Heart left ventricle (tissue), 13 donors: ENCODE measurements around the gene CYP27C1.

Source experiments
- POLR2A ChIP-seq, 2 donors: fragments of 450-650 bp; IDR thresholded peaks; one replicate each; pipeline ENCODE4 v1.6.1; 2017; ENCODE audit warnings: antibody characterized with exemption in 2 of 2, mild to moderate bottlenecking in 2 of 2, moderate library complexity in 2 of 2
- TF ChIP-seq, protein P1 (sequence below), 12 donors: fragments of 200-600 bp; sonication (generic) in 4 of 12; IDR thresholded peaks; one replicate each; pipeline versions ENCODE4 v1.5.0 to v1.8.0; 2018 to 2022; ENCODE audit warnings: antibody characterized with exemption in 12 of 12, mild to moderate bottlenecking in 5 of 12
- donor health status: ischemic (EF 13 %, LVEDD 7.1; RV severe dilation, severe dysfunction).
- donor health status: DM: no; HTN: yes; CAD: no.
- donor health status: DM: no; HTN: no; CAD: no.
- donor health status: ischemic (EF 25% LVEDD 6.9; RV normal size, moderate dysfunction).
- donor health status: ischemic (EF 25% LVEDD 5.7; RV mildly dilated, moderate dysfunction).
- donor health status: ischemic (EF 35%, LVEDD 5.7; RV mildly dilated, moderate dysfunction).
- donor health status: nonischemic (EF 11% LVEDD 7.7; RV severe dilation, severe dysfunction).
- donor health status: DM: yes; HTN: yes; CAD: no.
- donor health status: PGD.
- donor health status: ischemic (EF 29% LVEDD 5.4; RV normal size, mild dysfunction).
- donor health status: nonischemic (EF 23%, LVEDD 6.1; RV moderate dilation, normal function).

DNA sequence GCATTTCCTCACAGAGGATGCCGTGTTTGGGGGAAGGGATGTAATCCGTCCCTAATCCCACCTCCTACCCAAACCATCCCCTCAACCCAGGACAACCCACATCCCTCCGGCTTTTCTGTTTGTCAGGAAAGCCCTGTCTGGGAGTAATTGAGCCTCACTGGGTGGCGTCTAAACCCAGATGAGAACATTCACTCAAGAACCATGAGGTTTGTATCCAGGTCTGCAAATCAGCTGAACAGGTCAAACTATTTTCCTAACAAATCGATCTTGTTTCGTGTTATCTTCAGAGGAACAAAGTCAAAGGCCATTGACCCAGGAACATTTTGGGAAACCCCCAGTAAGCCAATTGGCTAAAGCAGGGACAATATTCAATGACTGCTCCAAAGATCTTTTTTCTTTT, 25.7 kb downstream of the CYP27C1 start:
- no peak for TF ChIP-seq POLR2A (IDR thresholded peaks at IDR 0.05)
- TF ChIP-seq, protein P1, sequence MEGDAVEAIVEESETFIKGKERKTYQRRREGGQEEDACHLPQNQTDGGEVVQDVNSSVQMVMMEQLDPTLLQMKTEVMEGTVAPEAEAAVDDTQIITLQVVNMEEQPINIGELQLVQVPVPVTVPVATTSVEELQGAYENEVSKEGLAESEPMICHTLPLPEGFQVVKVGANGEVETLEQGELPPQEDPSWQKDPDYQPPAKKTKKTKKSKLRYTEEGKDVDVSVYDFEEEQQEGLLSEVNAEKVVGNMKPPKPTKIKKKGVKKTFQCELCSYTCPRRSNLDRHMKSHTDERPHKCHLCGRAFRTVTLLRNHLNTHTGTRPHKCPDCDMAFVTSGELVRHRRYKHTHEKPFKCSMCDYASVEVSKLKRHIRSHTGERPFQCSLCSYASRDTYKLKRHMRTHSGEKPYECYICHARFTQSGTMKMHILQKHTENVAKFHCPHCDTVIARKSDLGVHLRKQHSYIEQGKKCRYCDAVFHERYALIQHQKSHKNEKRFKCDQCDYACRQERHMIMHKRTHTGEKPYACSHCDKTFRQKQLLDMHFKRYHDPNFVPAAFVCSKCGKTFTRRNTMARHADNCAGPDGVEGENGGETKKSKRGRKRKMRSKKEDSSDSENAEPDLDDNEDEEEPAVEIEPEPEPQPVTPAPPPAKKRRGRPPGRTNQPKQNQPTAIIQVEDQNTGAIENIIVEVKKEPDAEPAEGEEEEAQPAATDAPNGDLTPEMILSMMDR (IDR thresholded peaks at IDR 0.05) = no peak
